SK-N-SH (cell line): ENCODE results near the gene SLC1A1. TPM values are rescaled to one million over a fixed set of nuclear protein-coding genes. Genes with fewer than 3 reads are reported as not detected.
A peak's percentile ranks its signal among the peaks of the same experiment; 100 is the strongest.

Experiments used
- CTCF ChIA-PET: fragments of 300-600, 350-600 bp; formaldehyde crosslinking; extraction: SDS; loops from one replicate; lab custom pipeline; 2021; lab: Yijun Ruan, JAX
- POLR2A ChIA-PET: fragments of 350-600 bp; sonication (Branson Sonifier 250); formaldehyde crosslinking; extraction: SDS; loops from one replicate; lab custom pipeline; 2020; ENCODE audit warnings: antibody characterized with exemption, inconsistent platforms; lab: Yijun Ruan, JAX
- DNase-seq: peaks from one replicate; pipeline ENCODE4 v3.0.0; 2012
- H2AFZ ChIP-seq: fragments of 200-600 bp; sonication (generic); 2 replicates; pipeline ENCODE4 v1.8.1; 2016; ENCODE audit warnings: antibody characterized with exemption, mild to moderate bottlenecking, low read depth
- H3F3A ChIP-seq: fragments of 200-600 bp; sonication (generic); replicated peaks from 2 replicates; pipeline ENCODE3; 2016; ENCODE audit warnings: antibody characterized with exemption, mild to moderate bottlenecking; ENCODE audit not compliant: insufficient read depth
- H3K27ac ChIP-seq, 2 experiments: fragments of 200-500 bp in 1 of 2; fragments of 200-600 bp in 1 of 2; sonication (Bioruptor generic) in 1 of 2; sonication (generic), shearing (Covaris generic) in 1 of 2; 2 replicates each; pipeline versions ENCODE4 v1.5.1 to v1.6.1; 2014 to 2016; ENCODE audit warnings: low read depth in 2 of 2, inconsistent platforms in 1 of 2, low read length in 1 of 2, mild to moderate bottlenecking in 1 of 2, mixed read lengths in 1 of 2
- H3K27me3 ChIP-seq: fragments of 200-600 bp; sonication (generic), shearing (Covaris generic); 2 replicates; pipeline ENCODE4 v1.6.1; 2016; ENCODE audit warnings: mixed run types; ENCODE audit not compliant: insufficient read depth
- H3K36me3 ChIP-seq, 2 experiments: fragments of 200-500 bp in 1 of 2; fragments of 200-600 bp in 1 of 2; sonication (Bioruptor generic) in 1 of 2; sonication (generic) in 1 of 2; replicated peaks in 1 of 2; 2 replicates each; pipeline versions ENCODE3 to v1.5.1; 2014 to 2016; ENCODE audit warnings: low read length in 1 of 2, mild to moderate bottlenecking in 1 of 2; ENCODE audit not compliant: insufficient read depth in 2 of 2, control insufficient read depth in 1 of 2
- H3K4me1 ChIP-seq, 2 experiments: fragments of 200-500 bp in 1 of 2; fragments of 200-600 bp in 1 of 2; sonication (Bioruptor generic) in 1 of 2; sonication (generic), shearing (Covaris generic) in 1 of 2; 2 replicates each; pipeline versions ENCODE4 v1.5.1 to v1.6.1; 2014 to 2016; ENCODE audit warnings: low read depth in 1 of 2, low read length in 1 of 2, mixed run types in 1 of 2; ENCODE audit not compliant: insufficient read depth in 2 of 2, control insufficient read depth in 1 of 2
- H3K4me2 ChIP-seq: fragments of 200-600 bp; sonication (generic), shearing (Covaris generic); 2 replicates; pipeline ENCODE4 v1.6.1; 2017; ENCODE audit warnings: mixed run types
- H3K4me3 ChIP-seq, 2 experiments: fragments of 200-500 bp in 1 of 2; fragments of 200-600 bp in 1 of 2; sonication (Bioruptor generic) in 1 of 2; sonication (generic), shearing (Covaris generic) in 1 of 2; 2 replicates each; pipeline versions ENCODE4 v1.5.1 to v1.8.1; 2014 to 2016; ENCODE audit warnings: low read depth in 2 of 2, inconsistent platforms in 1 of 2, low read length in 1 of 2, mild to moderate bottlenecking in 1 of 2, mixed read lengths in 1 of 2, moderate library complexity in 1 of 2
- H3K79me2 ChIP-seq: fragments of 200-600 bp; sonication (generic); 2 replicates; pipeline ENCODE4 v1.8.1; 2017; ENCODE audit warnings: mild to moderate bottlenecking; ENCODE audit not compliant: insufficient read depth
- H3K9ac ChIP-seq: fragments of 200-600 bp; sonication (generic); 2 replicates; pipeline ENCODE4 v1.6.1; 2017; ENCODE audit warnings: mixed run types
- H3K9me2 ChIP-seq: fragments of 200-600 bp; sonication (generic); 2 replicates; pipeline ENCODE4 v1.6.1; 2017; ENCODE audit warnings: mixed run types
- H3K9me3 ChIP-seq: fragments of 200-600 bp; sonication (generic); 2 replicates; pipeline ENCODE4 v1.6.1; 2017; ENCODE audit warnings: mixed run types, mild to moderate bottlenecking, moderate library complexity
- H4K20me1 ChIP-seq: fragments of 200-600 bp; sonication (generic); 2 replicates; pipeline ENCODE4 v1.6.1; 2017; ENCODE audit warnings: mild to moderate bottlenecking, mixed run types; ENCODE audit not compliant: insufficient read depth
- ELF1 ChIP-seq: IDR thresholded peaks from 2 replicates; pipeline ENCODE4 v1.4.0; 2012
- EZH2phosphoT487 ChIP-seq: fragments of 200-600 bp; sonication (generic); IDR thresholded peaks from 2 replicates; pipeline ENCODE4 v1.6.1; 2017; ENCODE audit warnings: low read depth, mixed run types, mild to moderate bottlenecking, antibody characterized with exemption, moderate library complexity, borderline replicate concordance
- FOSL2 ChIP-seq: IDR thresholded peaks from 2 replicates; pipeline ENCODE4 v1.4.0; 2012; ENCODE audit warnings: low read depth, mild to moderate bottlenecking, moderate library complexity, borderline replicate concordance
- RFX5 ChIP-seq: IDR thresholded peaks from 2 replicates; pipeline ENCODE4 v1.6.1; 2012; ENCODE audit warnings: mild to moderate bottlenecking, improper control_type of control experiment, low read length
- SIN3A ChIP-seq: IDR thresholded peaks from 2 replicates; pipeline ENCODE4 v1.6.1; 2012; ENCODE audit warnings: low read depth, mild to moderate bottlenecking, low read length, moderate library complexity, borderline replicate concordance
- TAF1 ChIP-seq: IDR thresholded peaks from 2 replicates; pipeline ENCODE4 v1.6.1; 2012; ENCODE audit warnings: low read depth, mild to moderate bottlenecking, low read length, moderate library complexity, borderline replicate concordance
- TEAD4 ChIP-seq: IDR thresholded peaks from 2 replicates; pipeline ENCODE4 v1.4.0; 2012; ENCODE audit warnings: mild to moderate bottlenecking, borderline replicate concordance; ENCODE audit not compliant: insufficient read depth
- WGBS: methylation state at CpG from one replicate; pipeline ENCODE4 v1.1.6; 2017; ENCODE audit warnings: low lambda C conversion rate; 5-methylcytosine and 5-hydroxymethylcytosine counted together
- polyA plus RNA-seq, 3 experiments: library from polyadenylated mRNA; depleted of rRNA; stranded (reverse); fragments of >200 nt; gene quantifications; 2 replicates each; pipeline ENCODE4 v1.2.3, GENCODE V29; 2012
- TF ChIP-seq, protein P1 (sequence below): fragments of 150-350 bp; IDR thresholded peaks from 2 replicates; pipeline ENCODE4 v1.6.1; 2017; ENCODE audit warnings: antibody characterized with exemption, low read length, low read depth, borderline replicate concordance
- TF ChIP-seq, protein P2 (sequence below): IDR thresholded peaks from 2 replicates; pipeline ENCODE4 v1.6.1; 2012; ENCODE audit warnings: mild to moderate bottlenecking, low read depth, low read length, moderate library complexity

SLC1A1 gene
- polyA plus RNA-seq, 1 of the 3 experiments (the other 2 are of a cell fraction): 0.23 TPM

DNA sequence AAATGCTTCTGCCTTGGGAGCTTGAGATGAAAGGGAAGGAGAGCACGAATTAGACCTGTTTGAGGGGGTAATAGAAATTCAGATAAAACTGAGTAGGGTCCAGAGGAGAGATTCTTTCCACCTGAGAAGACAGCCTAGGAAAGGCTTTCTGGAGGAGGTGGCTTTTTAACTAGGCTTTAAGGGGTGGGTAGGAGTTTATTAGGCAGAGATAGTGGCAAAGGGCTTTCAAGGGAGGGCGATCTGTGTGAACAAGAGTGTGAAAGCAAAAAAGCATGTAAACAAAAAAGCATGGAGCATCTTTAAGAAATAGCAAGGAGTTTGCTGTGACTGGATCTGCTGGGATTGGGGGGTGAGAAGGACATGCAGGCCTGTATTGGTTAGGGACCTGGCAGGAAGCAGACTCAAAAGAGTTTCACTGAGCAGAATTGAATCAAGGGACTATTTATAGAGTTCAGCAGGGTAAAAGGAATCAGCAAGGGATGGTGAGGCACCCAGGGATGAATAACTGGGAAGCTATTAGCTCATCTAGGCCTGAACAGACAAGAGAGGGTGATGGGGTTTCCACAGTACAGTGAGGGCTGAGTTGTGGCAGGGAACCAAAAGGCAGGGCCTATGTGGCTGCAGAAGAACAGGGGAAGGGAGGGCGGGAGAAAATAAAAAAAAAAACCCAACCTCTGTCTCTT lies 18.8 kb downstream of the SLC1A1 start:
- 50% methylated on average over 3 of the region's 3 CpGs for WGBS
- peaks cover 0 to 6% of the 10 kb centered on the region in 2 experiments; a peak in 2 of 4 replicates for H3K4me1 ChIP-seq
- no peaks in the 10 kb centered on the region for H3K9me3 ChIP-seq
- peak overlapping the region; percentile 60 for H3K9ac ChIP-seq
- no peaks in the 10 kb centered on the region for H3K36me3 ChIP-seq
- CTCF ChIA-PET: interaction anchor here (1.0 kb wide), 1 partner anchor 18 kb away, joined by 4 read pairs; no protein-coding TSS in a partner anchor
- TF ChIP-seq TEAD4: no peak
- no peak for TF ChIP-seq SIN3A
- TF ChIP-seq FOSL2: no peak
- no peaks in the 10 kb centered on the region for H3K79me2 ChIP-seq
- H3K9me2 ChIP-seq: no peaks in the 10 kb centered on the region
- peak overlapping the region; percentile 67; the same call in 1 of the 2 replicates for H3K4me2 ChIP-seq
- H4K20me1 ChIP-seq: no peaks in the 10 kb centered on the region
- no peaks in the 10 kb centered on the region for H3K27me3 ChIP-seq
- H3K4me3 ChIP-seq: no peak overlapping the region
- POLR2A ChIA-PET: no interaction called here
- H3F3A ChIP-seq: peaks cover 11% of the 10 kb centered on the region
- H2AFZ ChIP-seq: 0 out of 2 replicates have a peak overlapping the region, but pooled peaks have one; percentile 19
- peak overlapping the region in 1 of 2 experiments; percentile 77; a peak in 2 of 4 replicates for H3K27ac ChIP-seq
- no peak for DNase-seq

DNA sequence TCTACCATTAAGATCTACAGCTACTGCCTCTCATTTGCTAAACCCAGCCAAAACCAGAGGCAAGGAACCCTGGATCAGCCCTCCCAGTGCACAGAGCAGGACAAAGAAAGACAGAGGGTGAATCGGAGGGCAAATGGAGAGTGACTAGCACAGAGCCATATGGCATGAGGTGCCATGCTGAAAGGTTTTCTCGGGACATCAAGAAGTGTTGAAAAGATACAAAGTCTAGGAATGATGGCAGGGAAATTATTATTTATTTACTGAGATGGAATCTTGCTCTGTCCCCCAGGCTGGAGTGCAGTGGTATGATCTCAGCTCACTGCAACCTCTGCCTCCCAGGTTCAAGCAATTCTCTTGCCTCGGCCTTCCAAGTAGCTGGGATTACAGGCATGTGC lies 19.3 kb downstream of the SLC1A1 start:
- POLR2A ChIA-PET: no interaction called here
- H3K4me1 ChIP-seq: peaks cover 0 to 6% of the 10 kb centered on the region in 2 experiments; a peak in 2 of 4 replicates
- no peaks in the 10 kb centered on the region for H3K27me3 ChIP-seq
- H3K4me3 ChIP-seq: no peak overlapping the region
- H3K36me3 ChIP-seq: no peaks in the 10 kb centered on the region
- no peaks in the 10 kb centered on the region for H3K79me2 ChIP-seq
- H3K9me2 ChIP-seq: no peaks in the 10 kb centered on the region
- H2AFZ ChIP-seq: no peak overlapping the region
- no peaks in the 10 kb centered on the region for H3K9me3 ChIP-seq
- no peaks in the 10 kb centered on the region for H4K20me1 ChIP-seq
- peak overlapping the region in 1 of 2 experiments; percentile 77; a peak in 2 of 4 replicates for H3K27ac ChIP-seq
- H3F3A ChIP-seq: peaks cover 11% of the 10 kb centered on the region
- CTCF ChIA-PET: interaction anchor here (1.0 to 1.4 kb wide), 2 partner anchors 19 to 95 kb away, joined by 4 read pairs; no protein-coding TSS in a partner anchor
- no peak overlapping the region for H3K9ac ChIP-seq
- H3K4me2 ChIP-seq: 0 out of 2 replicates have a peak overlapping the region, but pooled peaks have one; percentile 67
- WGBS: 76% methylated on average over 3 of the region's 3 CpGs
- no peak for DNase-seq
- TF ChIP-seq ELF1 (no peak), EZH2phosphoT487 (no peak), TAF1 (no peak), RFX5 (no peak)
- TF ChIP-seq, protein P1, sequence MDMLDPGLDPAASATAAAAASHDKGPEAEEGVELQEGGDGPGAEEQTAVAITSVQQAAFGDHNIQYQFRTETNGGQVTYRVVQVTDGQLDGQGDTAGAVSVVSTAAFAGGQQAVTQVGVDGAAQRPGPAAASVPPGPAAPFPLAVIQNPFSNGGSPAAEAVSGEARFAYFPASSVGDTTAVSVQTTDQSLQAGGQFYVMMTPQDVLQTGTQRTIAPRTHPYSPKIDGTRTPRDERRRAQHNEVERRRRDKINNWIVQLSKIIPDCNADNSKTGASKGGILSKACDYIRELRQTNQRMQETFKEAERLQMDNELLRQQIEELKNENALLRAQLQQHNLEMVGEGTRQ: no peak
- TF ChIP-seq, protein P2, sequence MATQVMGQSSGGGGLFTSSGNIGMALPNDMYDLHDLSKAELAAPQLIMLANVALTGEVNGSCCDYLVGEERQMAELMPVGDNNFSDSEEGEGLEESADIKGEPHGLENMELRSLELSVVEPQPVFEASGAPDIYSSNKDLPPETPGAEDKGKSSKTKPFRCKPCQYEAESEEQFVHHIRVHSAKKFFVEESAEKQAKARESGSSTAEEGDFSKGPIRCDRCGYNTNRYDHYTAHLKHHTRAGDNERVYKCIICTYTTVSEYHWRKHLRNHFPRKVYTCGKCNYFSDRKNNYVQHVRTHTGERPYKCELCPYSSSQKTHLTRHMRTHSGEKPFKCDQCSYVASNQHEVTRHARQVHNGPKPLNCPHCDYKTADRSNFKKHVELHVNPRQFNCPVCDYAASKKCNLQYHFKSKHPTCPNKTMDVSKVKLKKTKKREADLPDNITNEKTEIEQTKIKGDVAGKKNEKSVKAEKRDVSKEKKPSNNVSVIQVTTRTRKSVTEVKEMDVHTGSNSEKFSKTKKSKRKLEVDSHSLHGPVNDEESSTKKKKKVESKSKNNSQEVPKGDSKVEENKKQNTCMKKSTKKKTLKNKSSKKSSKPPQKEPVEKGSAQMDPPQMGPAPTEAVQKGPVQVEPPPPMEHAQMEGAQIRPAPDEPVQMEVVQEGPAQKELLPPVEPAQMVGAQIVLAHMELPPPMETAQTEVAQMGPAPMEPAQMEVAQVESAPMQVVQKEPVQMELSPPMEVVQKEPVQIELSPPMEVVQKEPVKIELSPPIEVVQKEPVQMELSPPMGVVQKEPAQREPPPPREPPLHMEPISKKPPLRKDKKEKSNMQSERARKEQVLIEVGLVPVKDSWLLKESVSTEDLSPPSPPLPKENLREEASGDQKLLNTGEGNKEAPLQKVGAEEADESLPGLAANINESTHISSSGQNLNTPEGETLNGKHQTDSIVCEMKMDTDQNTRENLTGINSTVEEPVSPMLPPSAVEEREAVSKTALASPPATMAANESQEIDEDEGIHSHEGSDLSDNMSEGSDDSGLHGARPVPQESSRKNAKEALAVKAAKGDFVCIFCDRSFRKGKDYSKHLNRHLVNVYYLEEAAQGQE: no peak
- TF ChIP-seq, all 33 proteins: peak for 0
